H1 (cell line): ENCODE data around the gene OSBP2. TPM values are rescaled to one million over a fixed set of nuclear protein-coding genes. Genes with fewer than 3 reads are reported as not detected.

ENCODE experiments used
- CTCF ChIA-PET: fragments of 300-600 bp; sonication (Branson Sonifier 250); formaldehyde crosslinking; loops from one replicate; lab custom pipeline; 2021; ENCODE audit not compliant: partially characterized antibody; lab: Charles Lee
- POLR2A ChIA-PET: fragments of 300-600 bp; sonication (Branson Sonifier 250); formaldehyde crosslinking; loops from one replicate; lab custom pipeline; 2021; ENCODE audit warnings: inconsistent platforms; ENCODE audit not compliant: partially characterized antibody; lab: Charles Lee
- DNase-seq, 2 experiments: peaks; one replicate each; pipeline versions ENCODE4 v3.0.0 to v3.0.0-alpha.2; 2010 to 2022; ENCODE audit warnings: low spot score in 2 of 2, low read depth in 1 of 2, mixed read lengths in 1 of 2
- FAIRE-seq: peaks from 2 replicates; lab custom pipeline; 2011; peaks lifted over from hg19 to GRCh38; lab: Jason Lieb, UNC
- H2AFZ ChIP-seq: 2 replicates; pipeline ENCODE4 v1.8.1; 2012; ENCODE audit warnings: low read length, inconsistent platforms
- H2AK5ac ChIP-seq: 2 replicates; pipeline ENCODE4 v1.6.1; 2013; ENCODE audit warnings: low read depth, low read length
- H2BK120ac ChIP-seq: replicated peaks from 2 replicates; pipeline ENCODE3; 2013; ENCODE audit warnings: low read depth, low read length, inconsistent platforms
- H2BK12ac ChIP-seq: 2 replicates; pipeline ENCODE4 v1.6.1; 2013; ENCODE audit warnings: low read depth, low read length
- H2BK15ac ChIP-seq: 2 replicates; pipeline ENCODE4 v1.6.1; 2013; ENCODE audit warnings: low read length
- H2BK20ac ChIP-seq: 2 replicates; pipeline ENCODE4 v1.6.1; 2013; ENCODE audit warnings: low read length
- H2BK5ac ChIP-seq: 2 replicates; pipeline ENCODE4 v1.6.1; 2013; ENCODE audit warnings: low read depth, low read length
- H3K14ac ChIP-seq: 2 replicates; pipeline ENCODE4 v1.6.1; 2013; ENCODE audit warnings: inconsistent platforms; ENCODE audit not compliant: insufficient read length
- H3K18ac ChIP-seq: 2 replicates; pipeline ENCODE4 v1.6.1; 2013; ENCODE audit warnings: low read length; ENCODE audit errors: extremely low read depth
- H3K23ac ChIP-seq: 2 replicates; pipeline ENCODE4 v1.6.1; 2013; ENCODE audit warnings: inconsistent platforms; ENCODE audit not compliant: insufficient read length
- H3K23me2 ChIP-seq: 2 replicates; pipeline ENCODE4 v1.6.1; 2013; ENCODE audit warnings: low read depth, low read length
- H3K27ac ChIP-seq: 2 replicates; pipeline ENCODE4 v1.6.1; 2011; ENCODE audit warnings: low read depth, low read length, inconsistent platforms
- H3K27me3 ChIP-seq, 4 experiments: replicated peaks in 1 of 4; 1 replicate in 1 of 4; 2 replicates in 3 of 4; pipeline versions ENCODE4 v1.6.1 to v1.8.1; 2011 to 2013; ENCODE audit warnings: low read length in 3 of 4, mild to moderate bottlenecking in 3 of 4, inconsistent platforms in 2 of 4, mixed read lengths in 2 of 4, moderate library complexity in 1 of 4; ENCODE audit not compliant: control insufficient read depth in 3 of 4, insufficient read depth in 3 of 4; ENCODE audit errors: extremely low read depth in 1 of 4
- H3K36me3 ChIP-seq, 4 experiments: 2 replicates each; pipeline versions ENCODE4 v1.6.1 to v1.8.1; 2011 to 2013; ENCODE audit warnings: mild to moderate bottlenecking in 4 of 4, low read length in 3 of 4, moderate library complexity in 2 of 4, control low read depth in 1 of 4, inconsistent platforms in 1 of 4; ENCODE audit not compliant: insufficient read depth in 4 of 4, control insufficient read depth in 2 of 4
- H3K4ac ChIP-seq: replicated peaks from 2 replicates; pipeline ENCODE3; 2013; ENCODE audit warnings: low read length, low read depth, mixed read lengths, inconsistent platforms; ENCODE audit not compliant: insufficient read length
- H3K4me1 ChIP-seq, 4 experiments: replicated peaks in 1 of 4; 1 replicate in 1 of 4; 2 replicates in 3 of 4; pipeline versions ENCODE4 v1.6.1 to v1.8.1; 2011 to 2013; ENCODE audit warnings: low read length in 3 of 4, inconsistent platforms in 2 of 4, mixed read lengths in 1 of 4; ENCODE audit not compliant: insufficient read depth in 4 of 4, control insufficient read depth in 3 of 4
- H3K4me2 ChIP-seq, 2 experiments: 2 replicates each; pipeline versions ENCODE4 v1.6.1 to v1.8.1; 2011 to 2013; ENCODE audit warnings: low read depth in 2 of 2, low read length in 2 of 2, control low read depth in 1 of 2, inconsistent platforms in 1 of 2, mild to moderate bottlenecking in 1 of 2; ENCODE audit not compliant: insufficient read depth in 1 of 2
- H3K4me3 ChIP-seq, 4 experiments: fragments of 200-600, 300-600 bp in 1 of 4; sonication (generic), shearing (Covaris generic), sonication (Bioruptor Twin) in 1 of 4; 2 replicates each; pipeline versions ENCODE4 v1.5.1 to v1.8.1; 2011 to 2016; ENCODE audit warnings: low read length in 4 of 4, low read depth in 3 of 4, control low read depth in 2 of 4, inconsistent platforms in 2 of 4, mild to moderate bottlenecking in 2 of 4, mixed read lengths in 1 of 4, moderate library complexity in 1 of 4; ENCODE audit not compliant: insufficient read depth in 2 of 4; ENCODE audit errors: extremely low read depth in 1 of 4
- H3K56ac ChIP-seq: replicated peaks from 2 replicates; pipeline ENCODE3; 2013; ENCODE audit warnings: low read depth, mild to moderate bottlenecking, mixed read lengths, low read length, inconsistent platforms; ENCODE audit not compliant: insufficient read length
- H3K79me1 ChIP-seq: 2 replicates; pipeline ENCODE4 v1.6.1; 2013; ENCODE audit warnings: low read depth, low read length, control low read depth
- H3K79me2 ChIP-seq, 2 experiments: 2 replicates each; pipeline versions ENCODE4 v1.6.1 to v1.8.1; 2012 to 2013; ENCODE audit warnings: low read length in 2 of 2, mild to moderate bottlenecking in 2 of 2, inconsistent platforms in 1 of 2; ENCODE audit not compliant: insufficient read depth in 2 of 2, control insufficient read depth in 1 of 2
- H3K9ac ChIP-seq, 4 experiments: replicated peaks in 1 of 4; 1 replicate in 1 of 4; 2 replicates in 3 of 4; pipeline versions ENCODE4 v1.6.1 to v1.8.1; 2011 to 2013; ENCODE audit warnings: low read depth in 3 of 4, low read length in 3 of 4, control low read depth in 2 of 4, mild to moderate bottlenecking in 2 of 4, moderate library complexity in 2 of 4, inconsistent platforms in 1 of 4; ENCODE audit errors: extremely low read depth in 1 of 4
- H3K9me3 ChIP-seq, 2 experiments: 2 replicates each; pipeline versions ENCODE4 v1.6.1 to v1.8.1; 2012 to 2013; ENCODE audit warnings: mild to moderate bottlenecking in 2 of 2, moderate library complexity in 2 of 2, control low read depth in 1 of 2, inconsistent platforms in 1 of 2, low read depth in 1 of 2, low read length in 1 of 2, mixed read lengths in 1 of 2; ENCODE audit not compliant: insufficient read depth in 2 of 2
- H4K20me1 ChIP-seq, 2 experiments: replicated peaks in 1 of 2; 2 replicates each; pipeline versions ENCODE3 to v1.8.1; 2011 to 2013; ENCODE audit warnings: inconsistent platforms in 2 of 2, low read length in 2 of 2, mild to moderate bottlenecking in 1 of 2; ENCODE audit not compliant: insufficient read depth in 2 of 2, control insufficient read depth in 1 of 2
- H4K5ac ChIP-seq: 2 replicates; pipeline ENCODE4 v1.6.1; 2013; ENCODE audit warnings: low read length, low read depth, mixed read lengths, inconsistent platforms; ENCODE audit not compliant: insufficient read length
- H4K8ac ChIP-seq: 2 replicates; pipeline ENCODE4 v1.8.0; 2013; ENCODE audit warnings: mild to moderate bottlenecking, moderate library complexity, low read length, inconsistent platforms; ENCODE audit not compliant: insufficient read depth; ENCODE audit errors: extremely low read depth
- H4K91ac ChIP-seq: replicated peaks from 2 replicates; pipeline ENCODE3; 2013; ENCODE audit warnings: low read length, mixed read lengths, inconsistent platforms; ENCODE audit not compliant: insufficient read length
- BACH1 ChIP-seq: IDR thresholded peaks from 2 replicates; pipeline ENCODE4 v1.6.1; 2012; ENCODE audit warnings: low read length, improper control_type of control experiment
- BRCA1 ChIP-seq: IDR thresholded peaks from 2 replicates; pipeline ENCODE4 v1.6.1; 2012; ENCODE audit warnings: low read depth, low read length, improper control_type of control experiment
- CBX5 ChIP-seq: fragments of 300-800, 300-1000 bp; sonication (generic); IDR thresholded peaks from 2 replicates; pipeline ENCODE4 v1.7.1; 2016; ENCODE audit warnings: antibody characterized with exemption, low read length, low read depth
- CBX8 ChIP-seq: fragments of 300-800, 300-1000 bp; sonication (generic); IDR thresholded peaks from 2 replicates; pipeline ENCODE4 v1.7.1; 2016; ENCODE audit warnings: low read depth, low read length, borderline replicate concordance
- CHD2 ChIP-seq: IDR thresholded peaks from 2 replicates; pipeline ENCODE4 v1.6.1; 2012; ENCODE audit warnings: low read length, improper control_type of control experiment
- EP300 ChIP-seq, 2 experiments: IDR thresholded peaks; 1 replicate in 1 of 2; 2 replicates in 1 of 2; pipeline ENCODE4 v1.6.1; 2011 to 2012; ENCODE audit warnings: low read depth in 2 of 2, low read length in 2 of 2, mild to moderate bottlenecking in 2 of 2, borderline replicate concordance in 1 of 2, inconsistent platforms in 1 of 2, moderate library complexity in 1 of 2
- KDM4A ChIP-seq: IDR thresholded peaks from one replicate; pipeline ENCODE4 v1.7.1; 2012; ENCODE audit warnings: low read depth, mild to moderate bottlenecking, moderate library complexity, low read length, inconsistent platforms; ENCODE audit not compliant: severe bottlenecking
- POLR2A ChIP-seq, 2 experiments: IDR thresholded peaks; 1 replicate in 1 of 2; 2 replicates in 1 of 2; pipeline ENCODE4 v1.6.1; 2011; ENCODE audit warnings: low read depth in 2 of 2, low read length in 2 of 2, mild to moderate bottlenecking in 2 of 2; ENCODE audit errors: control extremely low read depth in 1 of 2
- POLR2AphosphoS5 ChIP-seq: IDR thresholded peaks from 2 replicates; pipeline ENCODE4 v1.6.1; 2011; ENCODE audit warnings: low read depth, low read length
- RBBP5 ChIP-seq: IDR thresholded peaks from 2 replicates; pipeline ENCODE4 v1.7.1; 2012; ENCODE audit warnings: low read depth, mild to moderate bottlenecking, inconsistent platforms, low read length, moderate library complexity, borderline replicate concordance
- SAP30 ChIP-seq: fragments of 300-600 bp; sonication (generic); IDR thresholded peaks from 2 replicates; pipeline ENCODE4 v1.7.1; 2012; ENCODE audit warnings: low read length, moderate library complexity, mild to moderate bottlenecking, inconsistent platforms; ENCODE audit not compliant: insufficient read depth, insufficient replicate concordance
- SIN3A ChIP-seq, 2 experiments: IDR thresholded peaks in 1 of 2; conservative IDR thresholded peaks in 1 of 2; 2 replicates each; pipeline ENCODE4 v1.6.1; 2011 to 2012; ENCODE audit warnings: low read length in 2 of 2, improper control_type of control experiment in 1 of 2, low read depth in 1 of 2, mild to moderate bottlenecking in 1 of 2
- SIRT6 ChIP-seq: IDR thresholded peaks from one replicate; pipeline ENCODE4 v1.7.1; 2012; ENCODE audit warnings: low read length, inconsistent platforms
- SP1 ChIP-seq: IDR thresholded peaks from 2 replicates; pipeline ENCODE4 v1.6.1; 2011; ENCODE audit warnings: low read depth, low read length
- SRF ChIP-seq: IDR thresholded peaks from 2 replicates; pipeline ENCODE4 v1.6.1; 2011; ENCODE audit warnings: mild to moderate bottlenecking, low read depth, low read length, moderate library complexity
- YY1 ChIP-seq: IDR thresholded peaks from 2 replicates; pipeline ENCODE4 v1.6.1; 2011; ENCODE audit warnings: low read depth, mild to moderate bottlenecking, low read length
- WGBS, 2 experiments: shearing (Covaris generic) in 1 of 2; methylation state at CpG; one replicate each; pipeline versions ENCODE4 v1.1.6 to v1.1.7; 2013 to 2015; ENCODE audit warnings: low lambda C conversion rate in 2 of 2, mixed read lengths in 2 of 2, inconsistent platforms in 1 of 2, low coverage in 1 of 2, missing lambda C conversion rate in 1 of 2; ENCODE audit not compliant: insufficient replicate concordance in 2 of 2, insufficient coverage in 1 of 2, insufficient read length in 1 of 2; ENCODE audit errors: extremely low coverage in 1 of 2, missing lambda C conversion rate in 1 of 2; 5-methylcytosine and 5-hydroxymethylcytosine counted together
- polyA plus RNA-seq, 7 experiments: library from polyadenylated mRNA; depleted of rRNA in 3 of 7; stranded (reverse) in 5 of 7; unstranded in 2 of 7; fragments of >200 nt in 5 of 7; fragments of 200-250 nt in 2 of 7; gene quantifications; 1 replicate in 5 of 7; 2 replicates in 1 of 7; 4 replicates in 1 of 7; pipeline versions ENCODE4 v1.2.1 to v1.2.3, GENCODE V29; 2011 to 2013; ENCODE audit warnings: missing spikeins in 2 of 7, mixed read lengths in 2 of 7
- total RNA-seq: library from RNA; stranded (reverse); fragmentation: NEBNext Ultra II Directional; extraction: Animal tissue kit (Norgen Biotek cat#: 25700); gene quantifications from 2 replicates; pipeline ENCODE4 v1.2.1, GENCODE V29; 2021

OSBP2 gene
- total and polyA plus RNA-seq, 2 of the 8 experiments (the other 6 are each of a cell fraction or from before 2014, with no cell fraction given), result 3.4 to 3.7 TPM

GRCh38 chr22:30767661-30768060, 73.0 kb downstream of the OSBP2 start:
- ChIA-PET CTCF (interaction anchor here (0.6 to 5.9 kb wide), 3 partner anchors 87 to 154 kb away, joined by 3 to 58 read pairs (median 4); no protein-coding TSS in a partner anchor), POLR2A (no interaction called here)
- no peak overlapping the region for H3K4me2 ChIP-seq
- peaks cover 0 to 3% (median 2%) of the 10 kb centered on the region in 4 experiments; a peak in 4 of 7 replicates for H3K4me1 ChIP-seq
- H4K5ac ChIP-seq, result no peak overlapping the region
- 88% methylated on average over 6 of the region's 6 CpGs; no CpG with 5 or more reads in 1 of the 2 experiments for WGBS, 2 experiments
- no peaks in the 10 kb centered on the region for H3K36me3 ChIP-seq
- no peak overlapping the region for H3K27ac ChIP-seq
- H3K23me2 ChIP-seq, result no peaks in the 10 kb centered on the region
- H2BK120ac ChIP-seq, result no peak overlapping the region
- H3K4ac ChIP-seq, result no peak overlapping the region
- DNase-seq, result no peak
- no peak overlapping the region for H2BK5ac ChIP-seq
- no peaks in the 10 kb centered on the region for H3K27me3 ChIP-seq
- H3K9me3 ChIP-seq, result no peaks in the 10 kb centered on the region
- no peak overlapping the region for H3K56ac ChIP-seq
- H3K9ac ChIP-seq, result no peak overlapping the region
- no peak for FAIRE-seq
- H3K79me2 ChIP-seq, result no peaks in the 10 kb centered on the region
- H2BK15ac ChIP-seq, result no peak overlapping the region
- no peak overlapping the region for H3K23ac ChIP-seq
- no peak overlapping the region; the same call in 1 of the 2 replicates for H3K18ac ChIP-seq
- H2BK20ac ChIP-seq, result no peak overlapping the region
- H4K8ac ChIP-seq, result no peak overlapping the region
- H3K4me3 ChIP-seq, result no peak overlapping the region
- H2AK5ac ChIP-seq, result no peak overlapping the region
- no peak overlapping the region for H2AFZ ChIP-seq
- no peaks in the 10 kb centered on the region for H4K20me1 ChIP-seq
- H4K91ac ChIP-seq, result no peak overlapping the region
- no peak overlapping the region for H3K14ac ChIP-seq
- peaks cover 2% of the 10 kb centered on the region; the same call in 1 of the 2 replicates for H3K79me1 ChIP-seq
- H2BK12ac ChIP-seq, result no peak overlapping the region
- no peak for TF ChIP-seq BACH1
- TF ChIP-seq CBX5, result no peak
- no peak for TF ChIP-seq SIN3A (conservative IDR thresholded peaks at IDR 0.05 in 1 of 2, IDR thresholded peaks at IDR 0.05 in 1 of 2; ENCODE audit: low read depth in 1 of 2, low read length in 2 of 2)
- TF ChIP-seq POLR2AphosphoS5, result no peak
- no peak for TF ChIP-seq SAP30
- TF ChIP-seq KDM4A, result no peak
- TF ChIP-seq SRF, result no peak
- no peak for TF ChIP-seq BRCA1
- no peak for TF ChIP-seq CBX8
- no peak for TF ChIP-seq EP300 (IDR thresholded peaks at IDR 0.05; ENCODE audit: borderline replicate concordance in 1 of 2, low read depth in 2 of 2, low read length in 2 of 2)
- no peak for TF ChIP-seq RBBP5
- TF ChIP-seq SIRT6, result no peak
- TF ChIP-seq POLR2A (IDR thresholded peaks at IDR 0.05; ENCODE audit: control extremely low read depth in 1 of 2, low read depth in 2 of 2, low read length in 2 of 2), result no peak
- TF ChIP-seq CHD2, result no peak
- TF ChIP-seq SP1, result no peak
- no peak for TF ChIP-seq YY1
